Measurements from ENCODE around the gene OTUB2.
"Not testable (repeated sequence)": the region's sequence is repeated elsewhere in the genome, so short reads cannot be mapped to it uniquely, and the experiment has no call there.

OTUB2 gene

GRCh38 chr14:94054401-94054800 is 28.3 kb downstream of the OTUB2 start:
- in situ Hi-C loops (cut with MboI; ENCODE audit: low sequenced_read_pairs), result no loop called here

DNA sequence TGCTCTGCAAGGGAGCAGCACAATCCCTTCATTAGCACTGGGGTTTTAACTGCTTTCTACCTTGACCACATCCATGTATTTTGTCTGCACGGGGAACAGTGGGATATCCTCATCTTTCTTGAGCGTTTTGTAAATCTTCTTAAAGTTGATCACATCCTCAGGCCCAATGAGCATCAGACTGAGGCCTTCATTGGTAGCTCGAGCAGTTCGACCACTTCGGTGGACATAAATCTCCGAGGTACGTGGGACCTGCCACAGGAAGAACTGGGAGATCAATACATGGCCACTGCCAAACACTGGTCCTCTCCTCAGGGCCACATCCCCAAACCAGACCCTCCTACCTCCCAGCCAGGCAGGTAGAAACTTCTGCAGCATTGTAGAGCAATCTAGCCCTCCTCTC is 28.8 kb downstream of the OTUB2 start:
- in situ Hi-C loops (cut with MboI; ENCODE audit: low sequenced_read_pairs), result no loop called here

- in situ Hi-C loops (cut with MboI; ENCODE audit: low sequenced_read_pairs), result no loop called here
Measured at GRCh38 chr14:94056579-94057308, 30.6 kb downstream of the OTUB2 start.

GRCh38 chr14:94058128-94058673 is 32.1 kb downstream of the OTUB2 start:
- in situ Hi-C loops (cut with MboI; ENCODE audit: low sequenced_read_pairs), result no loop called here

DNA sequence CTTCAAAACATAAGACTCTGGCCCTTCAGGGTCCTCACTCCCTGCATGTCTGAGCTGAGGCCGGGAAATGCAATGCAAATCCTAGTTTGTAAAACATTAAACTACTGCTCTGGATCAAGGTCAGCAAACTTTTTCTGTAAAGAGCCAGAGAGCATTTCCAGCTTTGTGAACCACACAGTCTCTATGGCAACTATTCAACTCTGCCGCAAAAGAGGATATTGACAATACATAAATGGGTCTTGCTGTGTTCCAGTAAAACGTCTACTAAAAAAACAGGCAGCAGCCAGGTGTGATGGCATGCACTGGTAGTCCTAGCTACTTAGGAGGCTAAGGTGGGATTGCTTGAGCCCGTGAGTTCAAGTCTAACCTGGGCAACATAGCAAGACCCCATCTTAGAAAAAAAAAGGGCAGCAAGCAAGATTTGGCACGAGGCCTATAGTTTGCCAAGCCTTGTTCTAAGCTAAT is 32.6 kb downstream of the OTUB2 start:
- in situ Hi-C loops (cut with MboI; ENCODE audit: low sequenced_read_pairs), result no loop called here

DNA sequence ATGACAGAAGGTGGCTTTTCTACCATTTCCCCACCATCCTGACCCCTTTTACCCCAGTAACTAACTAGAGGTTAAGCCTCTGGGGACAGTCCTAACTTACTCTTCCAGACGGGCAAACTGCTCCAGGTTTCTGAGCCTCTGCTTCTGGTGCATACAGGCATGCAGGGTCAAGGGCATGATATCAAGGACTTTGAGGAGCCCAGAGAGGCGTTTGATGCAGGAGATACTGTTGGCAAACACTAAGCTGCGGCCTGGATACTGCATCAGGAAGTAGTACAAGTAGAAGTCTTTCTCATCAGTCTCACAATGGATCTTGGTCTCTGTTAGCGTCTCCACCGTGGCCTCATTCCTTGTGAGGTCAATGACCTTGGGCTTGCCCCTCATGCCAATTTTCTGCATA is 33.9 kb downstream of the OTUB2 start:
- in situ Hi-C loops (cut with MboI; ENCODE audit: low sequenced_read_pairs), result no loop called here

GRCh38 chr14:94062344-94062940 is 36.3 kb downstream of the OTUB2 start:
- in situ Hi-C loops (cut with MboI; ENCODE audit: low sequenced_read_pairs), result no loop called here

DNA sequence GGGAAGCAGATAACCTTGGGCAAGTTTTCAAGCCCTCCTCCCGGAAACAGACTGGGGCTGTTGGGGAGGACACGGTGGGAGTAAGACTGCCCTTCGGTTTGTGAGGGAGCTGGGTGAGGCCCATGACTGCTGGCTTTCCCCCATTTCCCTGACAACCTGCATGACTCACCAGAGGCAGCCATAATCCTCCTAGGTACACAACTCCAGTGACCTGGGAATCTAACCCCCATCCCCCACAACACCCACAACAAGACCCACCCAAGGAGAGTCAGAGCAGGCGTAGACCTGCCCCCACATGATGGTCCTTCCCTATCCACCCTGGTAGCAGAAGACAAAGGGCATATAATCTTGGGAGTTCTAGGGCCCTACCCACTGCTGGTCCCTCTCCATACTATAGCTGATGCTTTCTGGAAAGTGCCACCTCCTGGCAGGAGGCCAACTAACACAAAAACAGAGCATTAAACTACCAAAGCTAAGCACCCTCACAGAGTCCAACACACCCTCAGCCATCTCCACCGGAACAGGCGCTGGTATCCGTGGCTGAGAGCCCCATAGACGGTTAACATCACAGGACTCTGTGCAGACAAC is 40.0 kb downstream of the OTUB2 start:
- in situ Hi-C loops (cut with MboI; ENCODE audit: low sequenced_read_pairs), result no loop called here

DNA sequence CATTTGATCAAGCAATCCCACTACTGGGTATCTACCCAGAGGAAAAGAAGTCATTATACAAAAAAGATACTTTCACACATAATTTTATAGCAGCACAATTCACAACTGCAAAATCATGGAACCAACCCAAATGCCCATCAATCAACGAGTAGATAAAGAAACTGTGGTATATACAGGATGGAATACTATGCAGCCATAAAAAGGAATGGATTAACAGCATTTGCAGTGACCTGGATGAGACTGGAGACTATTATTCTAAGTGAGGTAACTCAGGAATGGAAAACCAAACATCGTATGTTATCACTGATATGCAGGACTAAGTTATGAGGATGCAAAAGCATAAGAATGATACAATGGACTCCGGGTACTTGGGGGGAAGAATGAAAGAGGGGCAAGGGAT is 45.9 kb downstream of the OTUB2 start:
- in situ Hi-C loops (cut with MboI; ENCODE audit: low sequenced_read_pairs), result not testable (repeated sequence)

GRCh38 chr14:94074534-94074933 is 48.4 kb downstream of the OTUB2 start:
- in situ Hi-C loops (cut with MboI; ENCODE audit: low sequenced_read_pairs), result no loop called here

DNA sequence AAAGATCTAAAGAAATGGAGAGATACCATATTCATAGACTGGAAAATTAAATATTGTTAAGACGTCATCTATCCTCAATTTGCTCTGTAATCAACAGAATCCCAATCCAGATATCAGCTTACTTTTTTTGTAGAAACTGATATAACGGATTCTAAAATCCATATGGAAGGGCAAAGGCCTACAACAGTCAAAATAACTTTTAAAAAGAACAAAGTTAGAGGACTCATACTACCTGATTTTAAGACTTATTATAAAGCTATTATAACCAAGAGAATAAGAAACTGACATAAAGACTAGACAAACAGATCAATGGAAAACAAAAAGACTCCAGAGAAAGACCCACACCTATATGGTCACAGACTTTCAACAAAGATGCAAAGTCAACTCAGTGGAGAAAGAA is 48.9 kb downstream of the OTUB2 start:
- in situ Hi-C loops (cut with MboI; ENCODE audit: low sequenced_read_pairs), result no loop called here

DNA sequence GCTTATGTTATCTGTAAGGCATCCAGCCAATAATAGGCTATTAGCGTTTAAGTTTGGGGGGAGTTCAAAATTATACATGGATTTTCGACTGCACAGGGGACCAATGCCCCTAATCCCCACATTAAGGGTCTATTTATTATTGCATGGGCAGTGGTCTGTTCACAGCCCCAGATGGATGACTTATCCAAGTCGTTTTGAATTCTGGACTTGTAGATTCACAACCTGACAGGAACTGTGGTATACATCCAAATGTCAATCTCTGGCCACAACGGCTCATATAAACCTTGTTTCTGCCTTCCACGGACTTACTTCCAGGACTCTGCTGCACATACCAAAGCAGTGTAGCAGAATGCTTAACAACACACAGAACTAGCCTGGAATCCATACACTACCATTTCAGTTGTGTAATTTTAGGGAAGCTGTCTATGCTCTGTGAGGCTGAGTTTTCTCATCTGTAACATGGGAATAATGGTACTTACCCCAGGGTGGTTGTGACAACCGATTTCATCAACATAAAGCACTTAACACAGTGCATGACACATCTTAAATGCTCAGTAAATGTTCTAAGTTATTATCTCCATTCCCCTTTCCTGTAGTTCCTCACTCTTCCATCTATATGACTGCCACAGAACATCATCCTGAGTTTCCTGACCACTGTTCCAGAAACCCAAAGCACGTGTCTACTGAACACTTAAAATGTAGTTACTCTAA is 51.1 kb downstream of the OTUB2 start:
- in situ Hi-C loops (cut with MboI; ENCODE audit: low sequenced_read_pairs), result no loop called here

GRCh38 chr14:94077823-94078222 is 51.7 kb downstream of the OTUB2 start:
- in situ Hi-C loops (cut with MboI; ENCODE audit: low sequenced_read_pairs), result no loop called here

DNA sequence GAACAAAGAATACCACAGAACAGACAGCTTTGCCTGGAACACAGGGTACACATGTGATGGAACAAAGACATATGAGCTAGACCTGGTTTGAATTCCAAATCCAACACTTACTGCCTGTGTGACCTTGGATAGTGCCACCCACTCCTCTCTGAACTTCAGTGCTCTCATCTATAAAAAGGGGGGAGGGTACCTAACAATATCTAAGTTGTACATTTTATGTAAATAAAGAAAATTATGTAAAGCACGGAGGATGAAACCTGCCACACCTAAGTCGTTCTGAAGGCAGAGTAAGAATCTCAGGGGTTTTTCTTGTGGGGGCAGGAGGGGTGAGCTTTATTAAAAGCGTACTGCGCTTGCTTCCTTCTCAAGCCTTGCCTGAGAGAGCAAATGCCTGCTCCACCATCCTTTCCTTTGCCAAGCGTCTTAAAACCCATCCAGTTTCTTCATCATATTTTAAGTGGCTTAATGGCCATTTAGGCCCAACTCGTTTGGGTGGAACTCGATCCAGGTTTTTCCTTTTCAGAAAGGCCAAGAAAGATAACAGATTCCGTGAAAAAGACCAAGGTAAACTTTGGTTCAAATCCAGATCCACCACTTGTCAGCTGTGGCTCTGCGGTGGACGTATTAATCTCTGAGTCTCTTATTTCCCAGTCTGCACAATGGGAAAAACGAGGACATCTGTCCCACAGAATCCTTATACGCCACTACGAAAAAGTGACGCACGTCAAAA is 53.9 kb downstream of the OTUB2 start:
- in situ Hi-C loops (cut with MboI; ENCODE audit: low sequenced_read_pairs), result no loop called here

GRCh38 chr14:94080621-94081385 is 54.7 kb downstream of the OTUB2 start, which contains the start of the genes DDX24 and IFI27L1:
Gene DDX24 (minus strand): TSS chr14:94081202. CDS start chr14:94079742, 1,460 bp downstream.
Gene IFI27L1 (plus strand): TSS chr14:94081310. CDS start chr14:94096938, 15,628 bp downstream.
- in situ Hi-C loops (cut with MboI; ENCODE audit: low sequenced_read_pairs), result no loop called here

DNA sequence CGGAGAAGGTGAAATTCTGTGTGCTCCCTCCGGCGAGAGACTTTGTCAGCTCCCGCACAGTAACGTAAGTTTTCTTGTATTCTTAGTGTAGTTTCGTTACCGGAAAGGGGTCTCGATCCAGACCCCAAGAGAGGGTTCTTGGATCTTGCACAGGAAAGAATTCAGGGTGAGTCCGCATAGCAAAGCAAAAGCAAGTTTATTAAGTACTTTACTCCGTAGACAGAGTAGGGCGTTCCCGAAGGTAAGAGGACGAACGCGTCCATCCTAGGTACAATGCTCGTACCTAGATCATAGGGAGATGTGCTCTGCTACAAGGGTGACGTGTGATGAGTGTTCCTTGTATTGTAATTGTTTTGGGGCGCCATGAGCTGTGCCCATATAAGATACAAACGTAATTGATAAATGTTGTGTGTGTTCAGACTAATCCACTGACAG is 55.3 kb downstream of the OTUB2 start:
- in situ Hi-C loops (cut with MboI; ENCODE audit: low sequenced_read_pairs), result no loop called here

DNA sequence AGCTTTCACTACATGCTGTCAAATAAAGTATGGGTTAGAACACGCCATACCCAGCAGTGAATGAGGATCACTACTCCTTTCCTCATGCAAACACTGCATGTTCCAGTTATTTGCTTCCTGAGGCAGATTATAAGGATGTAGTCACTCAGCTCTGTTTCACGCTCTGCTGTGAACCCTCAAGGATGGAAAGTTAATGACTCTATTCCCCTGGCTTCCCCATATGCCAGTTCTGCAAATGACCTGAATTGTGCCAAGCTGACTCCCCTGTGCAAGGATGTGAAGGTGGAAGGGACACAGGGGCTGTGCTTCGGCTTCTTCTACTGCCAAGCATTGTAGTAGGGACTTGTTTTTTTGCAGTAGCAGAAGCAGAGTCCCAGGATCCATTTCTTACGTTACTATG is 61.8 kb downstream of the OTUB2 start:
- in situ Hi-C loops (cut with MboI; ENCODE audit: low sequenced_read_pairs), result no loop called here

DNA sequence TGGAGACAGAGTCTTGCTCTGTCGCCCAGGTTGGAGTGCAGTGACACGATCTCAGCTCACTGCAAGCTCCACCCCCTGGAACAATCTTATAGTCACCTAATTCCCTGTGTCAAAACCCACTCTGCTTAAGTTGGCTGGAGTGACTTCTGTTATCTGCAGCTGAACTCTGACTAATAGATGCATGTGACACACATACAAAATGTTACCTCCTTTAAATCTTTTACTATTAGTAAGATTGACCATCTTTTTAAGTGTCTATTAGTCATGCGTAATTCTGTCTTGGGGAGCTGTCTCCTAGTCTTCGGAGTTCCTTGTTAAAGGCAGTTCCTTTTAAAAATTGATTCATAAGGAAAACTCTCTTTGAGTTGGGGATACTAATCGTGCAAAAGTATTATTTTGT is 62.4 kb downstream of the OTUB2 start:
- in situ Hi-C loops (cut with MboI; ENCODE audit: low sequenced_read_pairs), result no loop called here

- in situ Hi-C loops (cut with MboI; ENCODE audit: low sequenced_read_pairs), result no loop called here
Measured at GRCh38 chr14:94089479-94089878, 63.3 kb downstream of the OTUB2 start.

DNA sequence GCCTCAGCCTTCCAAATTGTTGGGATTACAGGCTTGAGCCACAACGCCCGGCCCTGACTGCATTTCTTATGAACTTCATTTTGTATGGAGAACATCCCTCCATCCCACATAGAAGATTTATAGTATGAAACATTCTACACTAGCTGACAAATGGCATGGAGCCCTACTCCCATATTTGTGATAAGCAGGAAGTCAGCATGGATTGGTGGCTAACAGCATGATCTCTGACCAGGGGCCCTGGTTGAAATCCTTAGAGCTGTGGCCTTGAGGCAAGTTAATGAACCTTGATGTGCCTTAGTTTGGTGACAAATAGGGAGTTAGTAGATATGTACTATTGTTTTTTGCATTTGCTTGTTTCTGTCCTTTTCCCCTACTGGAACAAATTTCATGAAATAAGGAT is 67.3 kb downstream of the OTUB2 start:
- in situ Hi-C loops (cut with MboI; ENCODE audit: low sequenced_read_pairs), result no loop called here
